Measurements from ENCODE around the gene NYAP1.
A peak's percentile ranks its signal among the peaks of the same experiment; 100 is the strongest.
"Not testable (repeated sequence)": the region's sequence is repeated elsewhere in the genome, so short reads cannot be mapped to it uniquely, and the experiment has no call there.

The NYAP1 gene

GRCh38 chr7:100540073-100540723, 56.5 kb downstream of the NYAP1 start:
- no peak for DNase-seq (ENCODE audit: low read depth)
- H3K4me1 ChIP-seq (ENCODE audit: control insufficient read depth, insufficient read depth, low read length), result peaks cover 22% of the 10 kb centered on the region
- peak overlapping the region; percentile 79 for H3K9ac ChIP-seq (ENCODE audit: low read length)
- no peaks in the 10 kb centered on the region for H3K9me3 ChIP-seq (ENCODE audit: control insufficient read depth, low read length)
- no peaks in the 10 kb centered on the region for H3K27me3 ChIP-seq (replicated peaks; ENCODE audit: control insufficient read depth, insufficient read depth, low read length)
- no peaks in the 10 kb centered on the region for H3K36me3 ChIP-seq (ENCODE audit: control insufficient read depth, insufficient read depth, low read length, severe bottlenecking)
- H3K4me3 ChIP-seq (ENCODE audit: low read length), result peak overlapping the region; percentile 88

- not testable (repeated sequence) for DNase-seq (ENCODE audit: low read depth); H3K9me3 ChIP-seq (ENCODE audit: control insufficient read depth, low read length); H3K4me3 ChIP-seq (ENCODE audit: low read length); H3K27me3 ChIP-seq (replicated peaks; ENCODE audit: control insufficient read depth, insufficient read depth, low read length); H3K36me3 ChIP-seq (ENCODE audit: control insufficient read depth, insufficient read depth, low read length, severe bottlenecking); H3K9ac ChIP-seq (ENCODE audit: low read length)
- H3K4me1 ChIP-seq (ENCODE audit: control insufficient read depth, insufficient read depth, low read length), result peaks cover 33% of the 10 kb centered on the region
These were observed 57.6 kb downstream of the NYAP1 start for GRCh38 chr7:100541309-100541708.

GRCh38 chr7:100543586-100543985, 59.9 kb downstream of the NYAP1 start:
- H3K9me3 ChIP-seq (ENCODE audit: control insufficient read depth, low read length), result no peaks in the 10 kb centered on the region
- H3K36me3 ChIP-seq (ENCODE audit: control insufficient read depth, insufficient read depth, low read length, severe bottlenecking), result no peaks in the 10 kb centered on the region
- DNase-seq (ENCODE audit: low read depth), result no peak
- H3K4me1 ChIP-seq (ENCODE audit: control insufficient read depth, insufficient read depth, low read length), result peaks cover 47% of the 10 kb centered on the region
- no peak overlapping the region for H3K9ac ChIP-seq (ENCODE audit: low read length)
- H3K27me3 ChIP-seq (replicated peaks; ENCODE audit: control insufficient read depth, insufficient read depth, low read length), result no peaks in the 10 kb centered on the region
- no peak overlapping the region for H3K4me3 ChIP-seq (ENCODE audit: low read length)

GRCh38 chr7:100544386-100544785, 60.7 kb downstream of the NYAP1 start:
- no peak for DNase-seq (ENCODE audit: low read depth)
- no peaks in the 10 kb centered on the region for H3K9me3 ChIP-seq (ENCODE audit: control insufficient read depth, low read length)
- no peak overlapping the region for H3K9ac ChIP-seq (ENCODE audit: low read length)
- no peak overlapping the region for H3K4me3 ChIP-seq (ENCODE audit: low read length)
- peaks cover 5% of the 10 kb centered on the region for H3K36me3 ChIP-seq (ENCODE audit: control insufficient read depth, insufficient read depth, low read length, severe bottlenecking)
- H3K27me3 ChIP-seq (replicated peaks; ENCODE audit: control insufficient read depth, insufficient read depth, low read length), result no peaks in the 10 kb centered on the region
- peaks cover 49% of the 10 kb centered on the region for H3K4me1 ChIP-seq (ENCODE audit: control insufficient read depth, insufficient read depth, low read length)
